BLaER1 (cell line): ENCODE results near the gene KIDINS220.

Experiments
- H3K27ac ChIP-seq: shearing (Covaris generic); formaldehyde crosslinking; 2 replicates; pipeline ENCODE4 v1.8.1; 2022
- H3K27me3 ChIP-seq: shearing (Covaris generic); formaldehyde crosslinking; 2 replicates; pipeline ENCODE4 v1.8.1; 2022
- H3K36me3 ChIP-seq: shearing (Covaris generic); formaldehyde crosslinking; 2 replicates; pipeline ENCODE4 v1.8.1; 2022
- H3K4me1 ChIP-seq: shearing (Covaris generic); formaldehyde crosslinking; 2 replicates; pipeline ENCODE4 v1.8.1; 2022
- H3K4me2 ChIP-seq: shearing (Covaris generic); formaldehyde crosslinking; 2 replicates; pipeline ENCODE4 v1.8.1; 2022
- H3K4me3 ChIP-seq: shearing (Covaris generic); formaldehyde crosslinking; 2 replicates; pipeline ENCODE4 v1.8.1; 2022
- H3K9ac ChIP-seq: shearing (Covaris generic); formaldehyde crosslinking; 2 replicates; pipeline ENCODE4 v1.8.1; 2022
- H3K9me3 ChIP-seq: shearing (Covaris generic); formaldehyde crosslinking; 2 replicates; pipeline ENCODE4 v1.8.1; 2022
- H4K20me1 ChIP-seq: shearing (Covaris generic); formaldehyde crosslinking; 2 replicates; pipeline ENCODE4 v1.8.1; 2022
- Cebpa-rat ChIP-seq: shearing (Covaris generic); IDR thresholded peaks from 2 replicates; pipeline ENCODE4 v1.8.1; 2022

Gene KIDINS220

GRCh38 chr2:8714971-8715370 lies 122.4 kb downstream of the KIDINS220 start:
- Histone ChIP-seq H3K27ac (no peak overlapping the region), H3K9me3 (peaks cover 36% of the 10 kb centered on the region), H3K4me1 (no peaks in the 10 kb centered on the region), H3K27me3 (no peaks in the 10 kb centered on the region), H3K4me2 (no peak overlapping the region), H3K9ac (no peak overlapping the region), H3K36me3 (no peaks in the 10 kb centered on the region), H4K20me1 (no peaks in the 10 kb centered on the region), H3K4me3 (no peak overlapping the region)
- no peak for TF ChIP-seq Cebpa-rat

GRCh38 chr2:8714283-8714682 lies 123.1 kb downstream of the KIDINS220 start:
- H3K36me3 ChIP-seq: no peaks in the 10 kb centered on the region
- no peak overlapping the region for H3K4me2 ChIP-seq
- no peaks in the 10 kb centered on the region for H4K20me1 ChIP-seq
- no peak overlapping the region for H3K27ac ChIP-seq
- H3K27me3 ChIP-seq: no peaks in the 10 kb centered on the region
- H3K9ac ChIP-seq: no peak overlapping the region
- no peaks in the 10 kb centered on the region for H3K4me1 ChIP-seq
- H3K9me3 ChIP-seq: peaks cover 36% of the 10 kb centered on the region
- no peak for TF ChIP-seq Cebpa-rat
- no peak overlapping the region for H3K4me3 ChIP-seq

GRCh38 chr2:8710951-8711350 lies 126.5 kb downstream of the KIDINS220 start:
- Histone ChIP-seq H3K27me3 (no peaks in the 10 kb centered on the region), H3K4me3 (no peak overlapping the region), H3K9me3 (peaks cover 33% of the 10 kb centered on the region), H4K20me1 (no peaks in the 10 kb centered on the region), H3K36me3 (no peaks in the 10 kb centered on the region), H3K27ac (no peak overlapping the region), H3K4me2 (no peak overlapping the region), H3K9ac (no peak overlapping the region), H3K4me1 (no peaks in the 10 kb centered on the region)
- no peak for TF ChIP-seq Cebpa-rat

- Histone ChIP-seq H3K9ac (no peak overlapping the region), H4K20me1 (no peaks in the 10 kb centered on the region), H3K27ac (no peak overlapping the region), H3K4me1 (no peaks in the 10 kb centered on the region), H3K27me3 (no peaks in the 10 kb centered on the region), H3K36me3 (no peaks in the 10 kb centered on the region), H3K9me3 (peaks cover 20% of the 10 kb centered on the region), H3K4me2 (no peak overlapping the region), H3K4me3 (no peak overlapping the region)
- TF ChIP-seq Cebpa-rat: no peak
These were observed 127.8 kb downstream of the KIDINS220 start for GRCh38 chr2:8709611-8710010.

- no peaks in the 10 kb centered on the region for H3K36me3 ChIP-seq
- H3K9ac ChIP-seq: no peak overlapping the region
- no peak overlapping the region for H3K4me3 ChIP-seq
- H4K20me1 ChIP-seq: no peaks in the 10 kb centered on the region
- H3K4me2 ChIP-seq: no peak overlapping the region
- peaks cover 13% of the 10 kb centered on the region for H3K9me3 ChIP-seq
- H3K27me3 ChIP-seq: no peaks in the 10 kb centered on the region
- no peaks in the 10 kb centered on the region for H3K4me1 ChIP-seq
- H3K27ac ChIP-seq: no peak overlapping the region
- no peak for TF ChIP-seq Cebpa-rat
These were observed 132.5 kb downstream of the KIDINS220 start for GRCh38 chr2:8704906-8705305.

- Histone ChIP-seq H3K36me3 (no peaks in the 10 kb centered on the region), H3K9me3 (0 out of 2 replicates have a peak, but pooled peaks cover 4% of the 10 kb centered on the region), H3K4me3 (no peak overlapping the region), H3K27me3 (no peaks in the 10 kb centered on the region), H4K20me1 (no peaks in the 10 kb centered on the region), H3K27ac (no peak overlapping the region), H3K4me1 (no peaks in the 10 kb centered on the region), H3K9ac (no peak overlapping the region), H3K4me2 (no peak overlapping the region)
- no peak for TF ChIP-seq Cebpa-rat
These were observed 135.6 kb downstream of the KIDINS220 start for GRCh38 chr2:8701681-8702379.

- no peak overlapping the region for H3K27ac ChIP-seq
- TF ChIP-seq Cebpa-rat: no peak
- H3K36me3 ChIP-seq: no peaks in the 10 kb centered on the region
- no peak overlapping the region for H3K4me2 ChIP-seq
- H3K27me3 ChIP-seq: no peaks in the 10 kb centered on the region
- no peaks in the 10 kb centered on the region for H4K20me1 ChIP-seq
- H3K9me3 ChIP-seq: no peaks in the 10 kb centered on the region
- H3K4me1 ChIP-seq: no peaks in the 10 kb centered on the region
- H3K4me3 ChIP-seq: no peak overlapping the region
- no peak overlapping the region for H3K9ac ChIP-seq
These were observed 137.6 kb downstream of the KIDINS220 start for GRCh38 chr2:8699839-8700238.

GRCh38 chr2:8697190-8697589 lies 140.2 kb downstream of the KIDINS220 start:
- Histone ChIP-seq H3K9me3 (no peaks in the 10 kb centered on the region), H4K20me1 (no peaks in the 10 kb centered on the region), H3K4me2 (no peak overlapping the region), H3K4me1 (0 out of 2 replicates have a peak, but pooled peaks cover 8% of the 10 kb centered on the region), H3K27me3 (no peaks in the 10 kb centered on the region), H3K36me3 (no peaks in the 10 kb centered on the region), H3K9ac (no peak overlapping the region), H3K27ac (no peak overlapping the region), H3K4me3 (no peak overlapping the region)
- no peak for TF ChIP-seq Cebpa-rat

- Histone ChIP-seq H3K4me2 (no peak overlapping the region), H3K36me3 (no peaks in the 10 kb centered on the region), H3K4me1 (0 out of 2 replicates have a peak, but pooled peaks cover 9% of the 10 kb centered on the region), H4K20me1 (no peaks in the 10 kb centered on the region), H3K9me3 (no peaks in the 10 kb centered on the region), H3K9ac (no peak overlapping the region), H3K27me3 (no peaks in the 10 kb centered on the region), H3K27ac (no peak overlapping the region), H3K4me3 (no peak overlapping the region)
- TF ChIP-seq Cebpa-rat: no peak
These were observed 142.7 kb downstream of the KIDINS220 start for GRCh38 chr2:8694737-8695136.

- Histone ChIP-seq H3K36me3 (no peaks in the 10 kb centered on the region), H4K20me1 (no peaks in the 10 kb centered on the region), H3K27ac (no peak overlapping the region), H3K4me1 (0 out of 2 replicates have a peak, but pooled peaks cover 9% of the 10 kb centered on the region), H3K27me3 (no peaks in the 10 kb centered on the region), H3K9ac (no peak overlapping the region), H3K4me3 (no peak overlapping the region), H3K9me3 (no peaks in the 10 kb centered on the region), H3K4me2 (no peak overlapping the region)
- no peak for TF ChIP-seq Cebpa-rat
These were observed 144.1 kb downstream of the KIDINS220 start for GRCh38 chr2:8693157-8693821.
